Inflammatory macrophage (primary cell): ENCODE measurements around the gene LCE1B.

Experiments
- DNase-seq, 2 donors: peaks; one replicate each; pipeline ENCODE4 v3.0.0-alpha.2; 2020 to 2022
- total RNA-seq, 18 experiments: gene quantifications; one replicate each; lab custom pipeline; 2026; ENCODE audit warnings: mixed read lengths in 6 of 18, inconsistent platforms in 2 of 18; lab: John Stamatoyannopoulos, UW

Gene LCE1B
- 0 reads per million in 18 experiments for total RNA-seq

- no peak for DNase-seq
Observed at GRCh38 chr1:152811671-152812070, at the start of gene LCE1B. Gene LCE1B, plus strand, starts transcription at chr1:152811971. Its CDS starts 476 bp downstream, at chr1:152812447.

- no peak for DNase-seq
Observed at GRCh38 chr1:152768847-152769533, 42.8 kb upstream of the LCE1B start.

GRCh38 chr1:152770411-152770810 is 41.4 kb upstream of the LCE1B start:
- DNase-seq, result no peak

DNA sequence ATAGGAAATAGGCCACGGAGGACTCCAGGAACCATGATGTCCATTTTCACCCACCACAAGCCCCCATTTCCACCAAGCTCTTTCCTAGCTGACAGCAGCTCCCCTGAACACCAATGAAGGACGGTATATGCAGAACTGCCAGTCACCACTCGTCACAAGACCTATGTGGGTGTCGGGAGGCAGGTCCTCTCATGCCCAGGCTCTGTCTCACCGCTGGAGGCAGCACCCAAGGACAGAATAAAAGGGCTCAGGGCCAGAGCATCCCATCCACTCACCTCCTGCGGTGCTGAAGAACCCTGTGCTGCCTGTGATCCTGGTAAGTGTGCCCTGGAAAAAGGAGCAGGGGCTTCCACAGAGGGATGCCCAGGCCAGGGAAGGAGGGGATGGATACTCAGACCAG is 36.9 kb upstream of the LCE1B start, which contains the start of gene LCE1F:
TSS of gene LCE1F (plus strand) at position 266 of the 400 bp plus-strand sequence. CDS start 1,232 bp downstream, outside the sequence.
- DNase-seq, result no peak

- no peak for DNase-seq
Observed at GRCh38 chr1:152776361-152776760, 35.4 kb upstream of the LCE1B start.

DNA sequence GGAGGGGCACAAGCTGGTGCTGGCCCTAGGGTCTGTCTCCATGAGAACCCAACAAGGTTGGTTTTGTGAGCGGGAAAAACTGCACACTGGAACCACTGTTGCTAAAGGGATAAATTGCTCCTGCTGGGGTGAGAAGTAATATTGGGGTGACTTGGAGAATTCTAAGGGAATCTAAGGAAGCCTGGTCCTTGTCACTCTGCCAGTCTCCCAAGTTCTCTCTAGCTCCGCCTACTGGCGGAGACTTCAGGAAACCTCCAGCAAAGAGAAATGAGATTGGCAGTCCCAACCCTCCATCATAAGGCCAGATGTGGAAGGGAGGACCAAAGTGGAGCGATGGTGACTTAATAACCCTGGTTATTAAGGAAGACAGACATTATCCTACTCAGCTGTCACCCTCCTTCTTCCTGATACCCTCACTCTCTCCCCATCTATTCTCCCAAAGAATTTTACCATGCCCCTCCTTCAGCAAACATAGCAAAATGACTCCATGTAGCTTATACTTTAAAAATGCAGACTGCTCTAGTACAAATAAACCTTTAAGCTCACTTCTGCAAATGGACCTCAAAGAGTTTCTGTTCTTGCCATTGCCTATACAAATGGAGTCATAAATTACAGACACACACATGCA is 34.1 kb upstream of the LCE1B start:
- DNase-seq, result peak in 1 of 2 donors; percentile 8

DNA sequence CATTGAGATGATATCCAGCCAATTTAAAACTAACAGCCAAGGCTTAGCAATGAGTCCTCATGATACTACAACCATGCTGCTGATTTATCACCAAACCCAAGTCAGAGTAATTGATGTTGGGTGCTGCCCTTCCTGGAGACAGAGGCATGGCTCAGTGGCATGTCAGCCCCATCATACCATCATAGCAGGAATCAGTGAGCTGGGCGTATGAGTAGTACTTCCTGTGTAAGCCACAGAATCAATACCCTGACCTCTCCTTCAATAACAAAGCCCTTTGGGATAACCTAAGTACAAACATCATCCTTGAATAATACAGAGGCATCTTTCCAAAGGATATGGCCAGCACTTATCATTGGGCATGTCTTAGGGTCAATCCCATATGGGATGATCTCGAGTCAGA is 28.7 kb upstream of the LCE1B start:
- DNase-seq, result no peak

GRCh38 chr1:152786077-152786476 is 25.7 kb upstream of the LCE1B start, which contains the start of gene LCE1E:
Gene LCE1E, plus strand, starts transcription at chr1:152786257. Its CDS starts 1,043 bp downstream, at chr1:152787300.
- DNase-seq, result no peak

DNA sequence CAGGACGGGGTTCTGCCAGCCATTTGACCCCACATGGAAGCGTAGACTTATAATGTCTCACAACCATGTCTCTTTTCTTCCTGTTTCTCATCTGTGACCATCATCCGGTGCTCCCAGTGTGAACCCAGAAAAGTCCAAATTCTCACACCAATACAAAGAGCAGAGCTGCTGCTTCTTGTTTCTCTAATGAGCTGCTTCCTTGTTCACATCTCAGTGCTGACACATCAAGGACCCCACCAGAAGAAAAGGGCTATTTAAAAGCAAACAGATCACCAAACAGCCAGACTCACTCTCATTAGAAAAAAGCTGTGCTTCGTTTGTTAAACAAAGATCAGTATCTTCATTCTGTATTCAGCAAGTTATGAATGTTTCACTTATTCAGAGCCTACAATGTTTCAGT is 16.1 kb upstream of the LCE1B start:
- no peak for DNase-seq

GRCh38 chr1:152796421-152796820 is 15.3 kb upstream of the LCE1B start, which contains the start of gene LCE1D:
Gene LCE1D, plus strand, starts transcription at chr1:152796721. Its CDS starts 1,074 bp downstream, at chr1:152797795.
- no peak for DNase-seq

- DNase-seq, result no peak
Observed at GRCh38 chr1:152801333-152801732, 10.4 kb upstream of the LCE1B start.

DNA sequence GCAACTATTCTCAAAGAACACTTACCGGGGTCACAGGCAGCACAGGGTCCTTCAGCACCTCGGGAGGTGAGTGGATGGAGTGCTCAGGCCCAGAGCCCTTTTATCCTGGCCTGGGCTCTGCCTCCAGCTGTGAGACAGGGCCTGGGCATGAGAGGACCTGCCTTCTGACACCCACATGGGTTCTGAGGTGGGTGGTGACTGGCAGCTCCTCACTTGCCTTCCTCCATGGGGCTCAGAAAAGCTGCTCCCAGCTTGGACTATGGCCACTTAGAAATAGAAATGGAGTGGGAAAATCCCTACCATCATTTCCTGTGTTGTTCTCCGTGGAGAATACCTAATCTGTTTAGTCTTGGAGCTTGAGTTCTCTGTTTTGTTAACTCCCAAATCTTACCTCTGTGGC is 5.2 kb upstream of the LCE1B start, which contains the start of gene LCE1C:
TSS of gene LCE1C (minus strand) at position 76 of the 400 bp plus-strand sequence. CDS start 1,173 bp downstream, outside the sequence.
- no peak for DNase-seq

GRCh38 chr1:152811050-152811449 is 721 bp upstream of the LCE1B start:
- no peak for DNase-seq

DNA sequence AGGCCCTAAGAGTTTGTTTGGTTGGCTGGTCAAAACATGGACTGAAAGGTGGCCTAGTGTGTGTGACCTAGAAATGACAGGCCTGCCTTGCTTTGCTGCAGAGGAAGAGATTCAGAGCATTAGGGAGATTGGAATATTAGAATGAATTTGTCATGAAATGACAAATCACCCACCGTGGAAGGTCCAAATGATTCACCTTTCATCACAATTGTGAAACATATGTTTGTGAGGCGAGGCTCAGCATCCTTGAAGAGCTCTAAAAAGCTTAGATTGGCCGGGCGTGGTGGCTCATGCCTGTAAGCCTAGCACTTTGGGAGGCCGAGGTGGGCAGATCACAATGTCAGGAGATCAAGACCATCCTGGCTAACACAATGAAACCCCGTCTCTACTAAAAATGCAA is 5.5 kb downstream of the LCE1B start:
- DNase-seq, result no peak

GRCh38 chr1:152823294-152823693 is 11.5 kb downstream of the LCE1B start:
- no peak for DNase-seq

DNA sequence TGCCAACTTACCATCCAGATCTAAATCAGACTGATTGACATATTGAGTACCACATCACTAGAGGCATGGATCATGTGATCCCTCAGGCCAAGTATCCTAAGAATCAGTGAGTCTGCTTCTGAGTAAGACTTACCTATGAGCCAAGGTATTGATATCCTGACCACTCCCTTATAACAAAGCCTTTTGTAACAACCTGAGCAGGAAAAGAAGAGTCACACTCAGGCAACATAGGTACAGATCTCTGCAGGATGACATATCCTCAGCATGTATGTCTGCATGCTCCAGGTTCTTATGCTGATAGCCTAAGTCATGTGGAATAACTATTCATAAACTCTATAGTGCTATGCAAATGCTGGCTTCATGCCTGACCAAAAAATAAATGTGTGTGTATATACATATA is 13.2 kb downstream of the LCE1B start:
- no peak for DNase-seq

- no peak for DNase-seq
Observed at GRCh38 chr1:152827173-152827572, 15.4 kb downstream of the LCE1B start, which contains the start of gene LCE1A. Gene LCE1A, plus strand, starts transcription at chr1:152827473. Its CDS starts 0 bp downstream, at chr1:152827473.

DNA sequence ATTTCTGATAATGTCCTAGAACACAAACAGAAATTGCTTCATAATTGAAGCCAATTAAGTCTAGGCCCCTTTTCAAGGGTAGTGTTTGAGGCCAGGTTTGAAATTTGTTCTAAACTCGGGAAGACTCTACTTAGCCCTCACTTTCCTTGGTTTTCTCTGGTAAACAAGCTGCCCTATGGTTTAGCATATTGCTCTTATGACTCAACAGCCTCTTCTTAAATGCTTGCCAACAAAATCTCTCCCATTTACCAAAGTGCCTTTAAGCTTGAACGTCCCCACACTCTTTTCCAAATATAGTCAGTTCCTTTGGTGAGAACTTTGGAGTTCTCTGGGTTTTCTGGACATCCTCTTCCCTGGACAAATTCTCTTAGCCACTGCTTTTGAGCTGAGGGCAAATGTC is 25.1 kb downstream of the LCE1B start:
- no peak for DNase-seq

DNA sequence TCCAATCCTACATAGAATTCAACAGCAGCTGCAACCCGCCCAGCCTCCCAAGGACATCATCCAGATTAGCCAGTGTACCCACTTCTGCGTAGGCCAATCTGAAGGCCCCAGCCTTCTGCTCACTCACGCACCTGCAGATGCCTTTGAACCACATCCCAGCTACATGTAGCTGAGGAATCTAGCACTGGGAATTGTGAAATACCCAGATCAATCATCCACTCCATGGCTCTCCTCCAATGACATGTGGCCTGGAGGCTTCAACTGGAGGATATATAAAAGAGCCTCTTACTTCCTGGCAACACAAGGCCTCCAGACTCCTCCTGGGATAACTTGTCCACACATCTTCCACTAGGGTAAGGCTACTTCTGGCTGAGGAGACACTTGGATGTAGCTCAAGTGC is 30.8 kb downstream of the LCE1B start, which contains the start of gene LCE6A:
TSS of gene LCE6A (plus strand) at position 301 of the 400 bp plus-strand sequence. CDS start 665 bp downstream, outside the sequence.
- no peak for DNase-seq

GRCh38 chr1:152855661-152856060 is 43.9 kb downstream of the LCE1B start:
- no peak for DNase-seq

GRCh38 chr1:152858062-152858461 is 46.3 kb downstream of the LCE1B start:
- no peak for DNase-seq

GRCh38 chr1:152859696-152860095 is 47.9 kb downstream of the LCE1B start, which contains the start of gene LCE7A:
Gene LCE7A, plus strand, starts transcription at chr1:152859996. Its CDS starts 702 bp downstream, at chr1:152860698.
- no peak for DNase-seq

DNA sequence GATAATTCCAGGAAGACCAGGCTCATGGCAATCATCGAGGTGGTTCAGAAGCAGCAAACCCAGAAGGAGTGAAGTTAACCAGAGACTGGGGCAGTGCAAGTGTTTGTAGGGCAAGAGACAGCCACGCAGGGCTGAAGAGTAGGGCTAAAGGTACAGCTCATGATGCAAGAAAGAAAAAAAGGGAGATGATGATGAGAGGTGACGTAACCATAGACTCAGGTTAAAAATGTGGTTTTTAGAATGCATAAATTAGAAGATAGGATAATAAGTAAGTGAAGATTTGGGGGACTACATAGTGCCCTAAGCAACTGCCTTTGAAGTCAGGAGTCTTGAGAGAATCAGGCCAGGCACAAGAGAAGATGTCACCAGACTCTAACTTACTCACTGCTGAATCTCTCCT is 48.4 kb downstream of the LCE1B start:
- DNase-seq, result no peak
